Mesothelial cell of epicardium (in vitro differentiated cells): ENCODE results near the gene MCRIP2. TPM values are rescaled to one million over a fixed set of nuclear protein-coding genes. Genes with fewer than 3 reads are reported as not detected.
A peak's percentile ranks its signal among the peaks of the same experiment; 100 is the strongest.

ENCODE experiments used
- DNase-seq, 2 experiments: peaks; one replicate each; pipeline ENCODE4 v3.0.0; 2021; ENCODE audit warnings: low spot score in 2 of 2; ENCODE audit not compliant: unreplicated experiment in 2 of 2
- H3K27ac Mint-ChIP-seq: 2 replicates; pipeline ENCODE4 v1.8.0; 2021; ENCODE audit warnings: mixed read lengths
- H3K27me3 Mint-ChIP-seq: 2 replicates; pipeline ENCODE4 v1.8.0; 2021; ENCODE audit warnings: low read depth, mixed read lengths
- H3K36me3 Mint-ChIP-seq: 2 replicates; pipeline ENCODE4 v1.8.0; 2021; ENCODE audit warnings: mixed read lengths
- H3K4me1 Mint-ChIP-seq: 2 replicates; pipeline ENCODE4 v1.8.0; 2021; ENCODE audit warnings: mixed read lengths
- H3K4me3 Mint-ChIP-seq: 2 replicates; pipeline ENCODE4 v1.8.0; 2021; ENCODE audit warnings: mild to moderate bottlenecking, moderate library complexity, mixed read lengths
- H3K9me3 Mint-ChIP-seq: 2 replicates; pipeline ENCODE4 v1.8.0; 2021; ENCODE audit warnings: mixed read lengths
- total RNA-seq: library from RNA; stranded (reverse); gene quantifications from 3 replicates; pipeline ENCODE4 v1.2.1, GENCODE V29; 2021
- TF ChIP-seq, protein P1 (sequence below): fragments of 200-600 bp; sonication (generic); IDR thresholded peaks from one replicate; pipeline ENCODE4 v1.5.0; 2021; ENCODE audit warnings: antibody characterized with exemption; ENCODE audit not compliant: unreplicated experiment

The MCRIP2 gene
- total RNA-seq, 1 donor from 2014 or later: 20.5 TPM

GRCh38 chr16:678209-678857 is 36.7 kb downstream of the MCRIP2 start:
- H3K27ac Mint-ChIP-seq: no peak overlapping the region
- H3K36me3 Mint-ChIP-seq: peaks cover 9% of the 10 kb centered on the region
- no peak for DNase-seq
- no peaks in the 10 kb centered on the region for H3K9me3 Mint-ChIP-seq
- H3K27me3 Mint-ChIP-seq: peaks cover 10% of the 10 kb centered on the region
- TF ChIP-seq, protein P1, sequence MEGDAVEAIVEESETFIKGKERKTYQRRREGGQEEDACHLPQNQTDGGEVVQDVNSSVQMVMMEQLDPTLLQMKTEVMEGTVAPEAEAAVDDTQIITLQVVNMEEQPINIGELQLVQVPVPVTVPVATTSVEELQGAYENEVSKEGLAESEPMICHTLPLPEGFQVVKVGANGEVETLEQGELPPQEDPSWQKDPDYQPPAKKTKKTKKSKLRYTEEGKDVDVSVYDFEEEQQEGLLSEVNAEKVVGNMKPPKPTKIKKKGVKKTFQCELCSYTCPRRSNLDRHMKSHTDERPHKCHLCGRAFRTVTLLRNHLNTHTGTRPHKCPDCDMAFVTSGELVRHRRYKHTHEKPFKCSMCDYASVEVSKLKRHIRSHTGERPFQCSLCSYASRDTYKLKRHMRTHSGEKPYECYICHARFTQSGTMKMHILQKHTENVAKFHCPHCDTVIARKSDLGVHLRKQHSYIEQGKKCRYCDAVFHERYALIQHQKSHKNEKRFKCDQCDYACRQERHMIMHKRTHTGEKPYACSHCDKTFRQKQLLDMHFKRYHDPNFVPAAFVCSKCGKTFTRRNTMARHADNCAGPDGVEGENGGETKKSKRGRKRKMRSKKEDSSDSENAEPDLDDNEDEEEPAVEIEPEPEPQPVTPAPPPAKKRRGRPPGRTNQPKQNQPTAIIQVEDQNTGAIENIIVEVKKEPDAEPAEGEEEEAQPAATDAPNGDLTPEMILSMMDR: no peak
- peaks cover 19% of the 10 kb centered on the region for H3K4me1 Mint-ChIP-seq
- H3K4me3 Mint-ChIP-seq: no peak overlapping the region

DNA sequence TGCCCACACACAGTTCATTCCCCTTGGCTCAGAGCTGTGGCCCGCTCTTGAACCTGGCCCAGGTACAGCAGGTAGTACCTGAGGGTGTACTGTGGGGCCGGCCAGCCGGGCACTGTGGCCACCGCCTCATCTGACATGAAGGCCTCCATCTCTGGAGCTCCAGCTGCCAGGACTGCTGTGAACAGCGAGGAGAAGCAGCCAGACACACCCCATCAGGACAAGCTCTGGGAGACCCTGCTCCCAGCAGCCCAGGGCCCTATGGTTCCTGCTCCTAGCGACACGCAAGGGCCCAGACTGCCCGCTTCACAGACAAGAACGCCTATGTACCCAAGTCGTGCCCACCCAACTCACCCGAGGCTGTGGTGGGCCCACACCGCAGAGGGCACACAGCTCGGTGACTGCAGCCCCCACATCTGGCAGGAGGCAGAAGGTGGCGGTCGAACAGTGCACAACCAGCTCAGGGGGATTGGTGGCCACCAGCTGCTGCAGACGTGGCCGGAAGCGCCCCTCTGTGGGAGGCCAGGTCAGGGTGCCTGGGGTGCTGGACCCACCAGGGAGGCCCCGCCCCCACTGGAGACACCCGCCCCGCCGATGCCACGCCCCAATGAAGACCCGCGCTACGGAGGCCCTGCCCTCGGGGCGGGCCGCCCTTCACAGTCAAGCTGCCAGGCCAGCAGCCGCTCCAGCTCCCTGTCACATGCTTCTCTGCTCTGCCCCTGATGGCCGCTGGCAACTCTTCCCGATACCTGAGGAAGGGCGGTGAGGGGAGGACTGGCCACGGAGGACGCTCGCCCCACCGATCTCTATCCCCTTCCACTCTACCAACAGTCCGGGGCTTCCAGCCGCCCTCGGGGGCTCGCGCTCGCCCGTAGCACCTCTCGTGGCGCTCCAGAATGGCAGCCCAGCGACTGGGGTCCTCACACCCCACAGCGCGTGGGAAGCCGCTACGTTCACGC is 37.5 kb downstream of the MCRIP2 start:
- TF ChIP-seq, protein P1: no peak

GRCh38 chr16:679814-680624 is 38.4 kb downstream of the MCRIP2 start, which contains the start of gene STUB1:
TSS of gene STUB1 (plus strand) at chr16:680410. CDS start at chr16:680526, 116 bp downstream.
- Mint-ChIP-seq H3K27ac (peak within 1 kb of the TSS; percentile 90), H3K27me3 (peaks cover 8% of the 10 kb centered on the region), H3K9me3 (no peaks in the 10 kb centered on the region)

More for the DNA sequence above, 37.5 kb downstream of the MCRIP2 start:
- H3K9me3 Mint-ChIP-seq: no peaks in the 10 kb centered on the region
- peak overlapping the region; percentile 86 for H3K27ac Mint-ChIP-seq
- H3K27me3 Mint-ChIP-seq: peaks cover 10% of the 10 kb centered on the region
- H3K4me1 Mint-ChIP-seq: peaks cover 19% of the 10 kb centered on the region
- peaks cover 9% of the 10 kb centered on the region for H3K36me3 Mint-ChIP-seq
- peak overlapping the region; percentile 69 for H3K4me3 Mint-ChIP-seq
- DNase-seq: peak in 1 of 2 experiments; percentile 73

DNA sequence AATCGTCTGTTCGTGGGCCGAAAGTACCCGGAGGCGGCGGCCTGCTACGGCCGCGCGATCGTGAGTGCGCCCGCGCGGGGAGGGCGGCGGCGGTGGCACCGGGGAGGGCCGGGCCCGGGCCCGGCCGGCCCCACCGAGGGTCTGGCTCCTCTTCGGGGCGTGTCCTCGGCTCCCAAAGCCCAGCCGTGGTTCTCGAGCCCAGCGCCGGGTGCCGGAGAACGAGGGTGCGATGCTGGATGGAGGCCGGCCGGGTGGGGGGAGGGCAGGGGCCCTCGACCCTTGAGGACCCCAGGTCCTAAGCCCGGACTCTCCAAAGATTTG is 39.0 kb downstream of the MCRIP2 start:
- TF ChIP-seq, protein P1: no peak
- Mint-ChIP-seq H3K9me3 (no peaks in the 10 kb centered on the region), H3K27ac (no peak overlapping the region), H3K36me3 (peaks cover 9% of the 10 kb centered on the region), H3K4me3 (peak overlapping the region; percentile 78), H3K27me3 (peaks cover 5% of the 10 kb centered on the region), H3K4me1 (peaks cover 20% of the 10 kb centered on the region)
- DNase-seq: no peak

More at GRCh38 chr16:679814-680624, 38.4 kb downstream of the MCRIP2 start, which contains the start of gene STUB1:
- TF ChIP-seq, protein P1: no peak
- peak within 1 kb of the TSS; percentile 78 for H3K4me3 Mint-ChIP-seq
- H3K36me3 Mint-ChIP-seq: peaks cover 9% of the 10 kb centered on the region
- DNase-seq: peak; percentile 92 to 94
- peaks cover 20% of the 10 kb centered on the region for H3K4me1 Mint-ChIP-seq
